Measurements from ENCODE around the gene SAMD1. TPM values are rescaled to one million over a fixed set of nuclear protein-coding genes. Genes with fewer than 3 reads are reported as not detected.

The SAMD1 gene
- total RNA-seq, 1 donor from 2014 or later = 41.7 TPM

DNA sequence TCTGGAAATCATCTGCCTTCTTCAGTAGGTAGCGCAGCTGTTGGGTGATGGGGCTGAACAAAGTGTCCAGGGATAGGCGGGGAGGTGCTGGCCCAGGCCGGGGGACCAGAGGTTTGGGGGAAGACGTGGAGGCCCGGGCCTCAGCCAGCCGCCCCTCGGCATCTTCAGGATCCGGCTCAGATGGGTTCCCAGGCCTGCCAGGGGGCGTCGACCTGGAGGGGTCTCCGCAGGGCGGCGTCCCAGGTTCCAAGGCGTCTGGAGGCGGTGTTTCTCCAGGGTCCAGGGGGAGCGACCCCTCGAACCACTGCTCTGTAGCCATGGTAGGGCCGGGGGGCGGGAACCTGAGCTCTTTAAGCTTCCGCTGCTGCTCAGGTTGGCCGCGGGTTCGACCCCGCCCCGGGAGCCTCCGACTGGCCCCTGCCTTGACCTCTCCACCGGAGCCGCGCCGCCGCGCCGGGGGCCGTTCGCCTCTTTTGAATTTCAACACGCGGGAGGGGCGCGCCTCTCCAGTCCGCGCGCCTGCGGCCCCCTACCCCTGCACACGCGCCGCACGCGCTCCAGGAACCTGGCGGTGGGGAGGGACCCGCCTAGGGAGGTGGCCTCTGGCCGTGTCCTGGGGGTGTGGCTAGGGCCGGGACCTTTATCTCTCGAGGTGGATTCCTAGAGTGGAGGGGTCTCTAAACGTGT lies 5.1 kb downstream of the SAMD1 start, which contains the start of gene C19orf67:
Gene C19orf67 (minus strand): TSS at position 475 of the 687 bp plus-strand sequence. CDS start 156 bp downstream, at position 319.
- Histone ChIP-seq H2AFZ (ENCODE audit: low read depth, low read length) (no peak within 1 kb of the TSS), H3K79me2 (ENCODE audit: insufficient read depth, low read length) (no peaks in the 10 kb centered on the region), H3K4me1 (ENCODE audit: insufficient read depth, low read length) (peaks cover 11% of the 10 kb centered on the region), H3K27me3 (ENCODE audit: insufficient read depth, low read length) (no peaks in the 10 kb centered on the region), H3K4me3 (ENCODE audit: insufficient read depth, low read depth, low read length) (no peak within 1 kb of the TSS), H3K4me2 (ENCODE audit: low read length) (no peak within 1 kb of the TSS), H4K20me1 (ENCODE audit: insufficient read depth, low read length) (peaks cover 11% of the 10 kb centered on the region), H3K9ac (ENCODE audit: low read length) (no peak within 1 kb of the TSS), H3K9me3 (ENCODE audit: insufficient read depth, low read depth, low read length) (no peaks in the 10 kb centered on the region), H3K27ac (ENCODE audit: low read depth, low read length) (no peak within 1 kb of the TSS), H3K36me3 (ENCODE audit: insufficient read depth, low read length) (peaks cover 6% of the 10 kb centered on the region)
- H3K9me3 Mint-ChIP-seq (ENCODE audit: unreplicated experiment) = no peaks in the 10 kb centered on the region
- DNase-seq (ENCODE audit: low read depth) = no peak
- H3K27ac Mint-ChIP-seq (ENCODE audit: unreplicated experiment) = no peak within 1 kb of the TSS
- peaks cover 1% of the 10 kb centered on the region for H3K4me1 Mint-ChIP-seq (ENCODE audit: low read depth, unreplicated experiment)
- no peak for FAIRE-seq
- TF ChIP-seq, protein P1, sequence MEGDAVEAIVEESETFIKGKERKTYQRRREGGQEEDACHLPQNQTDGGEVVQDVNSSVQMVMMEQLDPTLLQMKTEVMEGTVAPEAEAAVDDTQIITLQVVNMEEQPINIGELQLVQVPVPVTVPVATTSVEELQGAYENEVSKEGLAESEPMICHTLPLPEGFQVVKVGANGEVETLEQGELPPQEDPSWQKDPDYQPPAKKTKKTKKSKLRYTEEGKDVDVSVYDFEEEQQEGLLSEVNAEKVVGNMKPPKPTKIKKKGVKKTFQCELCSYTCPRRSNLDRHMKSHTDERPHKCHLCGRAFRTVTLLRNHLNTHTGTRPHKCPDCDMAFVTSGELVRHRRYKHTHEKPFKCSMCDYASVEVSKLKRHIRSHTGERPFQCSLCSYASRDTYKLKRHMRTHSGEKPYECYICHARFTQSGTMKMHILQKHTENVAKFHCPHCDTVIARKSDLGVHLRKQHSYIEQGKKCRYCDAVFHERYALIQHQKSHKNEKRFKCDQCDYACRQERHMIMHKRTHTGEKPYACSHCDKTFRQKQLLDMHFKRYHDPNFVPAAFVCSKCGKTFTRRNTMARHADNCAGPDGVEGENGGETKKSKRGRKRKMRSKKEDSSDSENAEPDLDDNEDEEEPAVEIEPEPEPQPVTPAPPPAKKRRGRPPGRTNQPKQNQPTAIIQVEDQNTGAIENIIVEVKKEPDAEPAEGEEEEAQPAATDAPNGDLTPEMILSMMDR (IDR thresholded peaks at IDR 0.05; ENCODE audit: insufficient read depth, low read depth, low read length) = no peak
- TF ChIP-seq EZH2 (IDR thresholded peaks at IDR 0.05; ENCODE audit: insufficient read depth, low read length) = no peak
- H3K36me3 Mint-ChIP-seq (ENCODE audit: low read depth, unreplicated experiment) = peaks cover 9% of the 10 kb centered on the region
- no peak within 1 kb of the TSS for H3K4me3 Mint-ChIP-seq (ENCODE audit: unreplicated experiment)
- no peaks in the 10 kb centered on the region for H3K27me3 Mint-ChIP-seq (ENCODE audit: low read depth, unreplicated experiment)

DNA sequence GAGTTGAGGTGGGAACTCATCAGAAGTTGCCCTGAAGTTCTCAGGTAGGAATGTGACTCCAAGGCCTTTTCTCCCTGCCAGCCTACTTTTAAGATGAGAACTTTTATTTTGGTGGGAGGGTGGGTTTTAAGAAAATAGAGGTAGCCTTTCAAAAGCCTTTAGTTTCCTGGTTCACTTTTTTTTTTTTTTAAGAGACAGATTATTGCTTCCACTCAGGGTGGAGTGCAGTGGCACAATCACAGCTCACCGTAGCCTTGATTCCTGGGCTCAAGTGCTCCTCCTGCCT lies 7.9 kb downstream of the SAMD1 start:
- H3K9me3 Mint-ChIP-seq (ENCODE audit: unreplicated experiment) = no peaks in the 10 kb centered on the region
- H3K4me3 Mint-ChIP-seq (ENCODE audit: unreplicated experiment) = peak overlapping the region; percentile 93
- peaks cover 4% of the 10 kb centered on the region for H3K36me3 Mint-ChIP-seq (ENCODE audit: low read depth, unreplicated experiment)

More for the DNA sequence above, 7.9 kb downstream of the SAMD1 start:
- FAIRE-seq (no peak), DNase-seq (ENCODE audit: low read depth) (no peak)
- Histone ChIP-seq H3K4me3 (ENCODE audit: insufficient read depth, low read depth, low read length) (no peak overlapping the region), H3K36me3 (ENCODE audit: insufficient read depth, low read length) (no peaks in the 10 kb centered on the region), H3K9ac (ENCODE audit: low read length) (no peak overlapping the region), H3K9me3 (ENCODE audit: insufficient read depth, low read depth, low read length) (no peaks in the 10 kb centered on the region), H4K20me1 (ENCODE audit: insufficient read depth, low read length) (no peaks in the 10 kb centered on the region), H3K4me1 (ENCODE audit: insufficient read depth, low read length) (peaks cover 6% of the 10 kb centered on the region), H3K27me3 (ENCODE audit: insufficient read depth, low read length) (no peaks in the 10 kb centered on the region), H3K27ac (ENCODE audit: low read depth, low read length) (no peak overlapping the region), H2AFZ (ENCODE audit: low read depth, low read length) (no peak overlapping the region), H3K79me2 (ENCODE audit: insufficient read depth, low read length) (no peaks in the 10 kb centered on the region), H3K4me2 (ENCODE audit: low read length) (peak overlapping the region; percentile 96)
- TF ChIP-seq EZH2 (IDR thresholded peaks at IDR 0.05; ENCODE audit: insufficient read depth, low read length) = no peak
- TF ChIP-seq, protein P1 (IDR thresholded peaks at IDR 0.05; ENCODE audit: insufficient read depth, low read depth, low read length) = no peak
- Mint-ChIP-seq H3K4me1 (ENCODE audit: low read depth, unreplicated experiment) (no peaks in the 10 kb centered on the region), H3K27me3 (ENCODE audit: low read depth, unreplicated experiment) (no peaks in the 10 kb centered on the region), H3K27ac (ENCODE audit: unreplicated experiment) (no peak overlapping the region)

Measured in astrocyte (in vitro differentiated cells and primary cell).